Activated CD4-positive, alpha-beta T cell treated with anti-CD3 and anti-CD28 coated beads for 48 hours (primary cell): Measurements from ENCODE around the gene C2CD2.

Experiments
- DNase-seq: peaks from one replicate; pipeline ENCODE4 v3.0.0-alpha.2; 2020

The C2CD2 gene

DNA sequence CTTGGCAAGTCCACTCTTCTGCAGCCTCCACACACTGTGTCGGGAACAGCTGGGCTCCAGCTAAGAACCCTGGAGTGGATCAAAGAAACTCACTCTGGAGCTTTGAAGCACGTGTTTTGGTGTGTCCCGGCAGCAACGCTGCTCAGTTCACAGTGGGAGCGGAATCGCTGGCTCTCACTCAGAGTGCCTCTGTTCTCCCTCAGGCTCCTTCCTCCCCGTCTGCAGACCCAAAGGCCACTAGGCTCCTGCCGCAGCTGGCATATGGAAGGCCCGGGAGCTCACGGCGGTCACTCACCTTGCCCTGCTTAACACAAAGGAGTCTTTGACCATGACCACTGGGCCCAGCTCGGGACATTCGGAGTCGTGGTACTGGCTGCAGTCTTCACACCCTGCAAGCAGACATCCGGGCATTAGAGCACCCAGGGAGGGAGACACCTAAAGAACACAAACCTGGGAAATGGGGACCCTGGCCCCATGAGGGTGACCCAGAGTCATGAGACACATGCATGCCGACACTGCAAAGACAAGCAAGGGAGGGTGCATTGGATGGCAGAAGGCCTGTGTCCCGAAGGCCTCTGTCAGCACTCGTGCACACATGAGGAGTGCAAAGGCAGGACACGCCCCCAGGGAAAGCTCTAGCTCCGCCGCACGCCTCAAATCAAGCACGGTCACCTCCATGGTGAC lies 94.4 kb downstream of the C2CD2 start:
- DNase-seq: no peak

GRCh38 chr21:41858466-41859296 lies 95.1 kb downstream of the C2CD2 start:
- no peak for DNase-seq

DNA sequence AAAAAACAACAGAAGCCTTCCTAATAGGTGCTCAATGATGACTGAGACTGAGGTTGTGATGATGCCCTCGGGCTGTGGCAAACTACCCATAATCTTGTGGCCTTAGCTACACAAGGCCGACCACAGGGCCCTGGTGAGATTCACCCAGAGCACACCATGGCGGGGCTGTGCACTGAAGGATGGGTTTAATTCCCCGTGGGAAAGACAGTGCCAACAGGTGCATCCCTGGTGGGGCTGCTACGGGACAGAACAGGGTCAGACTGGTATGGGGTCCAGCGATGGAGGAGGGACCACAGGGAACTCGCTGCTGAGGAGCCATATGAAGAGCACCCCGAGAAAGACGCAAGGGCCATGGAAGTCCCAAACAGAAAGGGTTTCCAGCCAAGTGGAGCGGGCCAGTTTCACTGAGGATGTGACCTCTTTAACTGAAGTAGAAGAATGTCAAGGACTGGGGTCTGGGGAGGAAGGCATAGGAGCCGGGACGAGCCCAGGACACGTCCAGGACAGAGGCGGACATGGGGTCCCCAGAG lies 96.0 kb downstream of the C2CD2 start:
- no peak for DNase-seq

DNA sequence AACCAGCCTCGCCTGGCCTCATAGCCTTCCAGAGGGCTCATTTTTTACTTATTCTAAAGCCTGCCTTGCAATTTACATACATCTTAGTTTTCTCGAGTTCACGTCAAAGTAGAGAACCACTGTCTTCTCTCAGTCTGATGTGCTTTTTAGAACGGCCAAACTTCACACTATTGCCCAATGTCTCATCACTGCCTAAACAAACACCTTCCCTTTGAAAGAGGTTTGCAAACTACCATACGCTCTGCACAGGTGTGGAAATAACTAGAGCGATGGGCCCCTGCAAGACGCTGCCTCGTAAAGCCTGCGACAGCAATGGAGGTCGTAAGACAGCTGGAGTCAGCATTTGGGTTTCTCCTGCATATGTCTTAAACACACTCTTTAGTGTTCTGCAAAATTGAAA lies 97.2 kb downstream of the C2CD2 start:
- no peak for DNase-seq

DNA sequence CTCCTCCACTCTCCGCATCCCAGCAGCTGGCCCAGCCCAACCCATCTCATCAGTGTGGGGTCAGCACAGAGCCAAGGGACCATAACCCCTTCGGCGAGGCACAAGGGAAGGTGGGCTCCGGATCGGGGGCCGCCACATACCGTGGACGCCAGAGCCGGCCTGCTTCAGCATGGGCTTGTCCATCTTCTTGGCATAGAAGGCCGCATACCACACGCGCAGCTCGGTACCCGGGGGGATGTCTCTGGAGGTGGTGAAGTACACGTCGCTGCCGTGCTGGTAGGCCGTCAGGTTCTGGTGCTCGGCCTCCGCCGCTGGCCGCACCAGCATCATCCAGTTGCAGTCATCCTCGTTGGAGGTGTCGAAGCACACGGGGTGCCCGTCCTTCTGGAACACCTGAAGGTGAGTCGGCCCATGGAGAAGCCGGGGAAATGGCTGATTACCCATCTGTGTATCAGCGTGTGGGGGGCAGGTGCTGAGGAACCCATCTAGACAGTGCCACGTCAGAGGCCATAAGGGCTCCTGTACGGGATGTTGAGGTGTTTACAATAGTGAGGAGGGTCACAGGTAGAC lies 99.3 kb downstream of the C2CD2 start:
- DNase-seq: no peak

GRCh38 chr21:41852929-41853320 lies 100.9 kb downstream of the C2CD2 start:
- DNase-seq: no peak

DNA sequence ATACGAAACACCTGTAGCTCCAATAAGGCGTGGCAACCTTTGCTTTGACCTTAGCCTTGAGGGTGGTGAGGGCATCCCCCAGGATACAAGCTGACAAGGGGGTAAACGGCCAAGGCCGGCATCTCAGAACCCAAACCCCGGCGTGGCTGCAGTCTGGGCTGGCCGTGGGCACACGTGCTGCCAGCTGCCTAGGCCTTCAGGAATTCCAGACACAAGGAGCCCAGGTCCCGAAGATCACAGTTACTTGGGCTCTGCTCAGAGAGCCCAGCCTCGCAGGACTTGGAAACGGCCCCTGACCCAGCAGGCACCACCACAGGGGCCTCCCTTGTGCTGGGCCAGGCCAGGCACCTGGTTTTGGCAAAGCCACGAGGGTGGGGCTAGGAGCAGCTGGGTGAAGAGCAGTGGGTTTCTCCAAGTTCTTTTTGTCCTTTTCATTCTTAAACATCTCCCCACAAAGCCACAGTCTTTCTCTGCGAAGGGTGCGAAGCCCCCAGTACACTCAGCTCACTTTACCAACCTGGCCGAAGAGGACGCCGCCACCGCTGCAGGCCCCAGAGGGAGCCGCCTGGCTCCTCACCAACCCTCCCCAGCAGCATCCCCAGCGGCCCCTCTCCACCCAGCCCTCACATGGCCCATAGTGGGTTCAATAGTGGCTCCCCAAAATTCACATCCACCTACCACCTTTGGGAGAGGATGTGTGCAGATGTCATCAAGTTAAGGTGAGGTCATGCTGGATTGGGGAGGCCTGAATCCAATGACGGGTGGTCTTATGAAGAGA lies 101.5 kb downstream of the C2CD2 start:
- DNase-seq: no peak

DNA sequence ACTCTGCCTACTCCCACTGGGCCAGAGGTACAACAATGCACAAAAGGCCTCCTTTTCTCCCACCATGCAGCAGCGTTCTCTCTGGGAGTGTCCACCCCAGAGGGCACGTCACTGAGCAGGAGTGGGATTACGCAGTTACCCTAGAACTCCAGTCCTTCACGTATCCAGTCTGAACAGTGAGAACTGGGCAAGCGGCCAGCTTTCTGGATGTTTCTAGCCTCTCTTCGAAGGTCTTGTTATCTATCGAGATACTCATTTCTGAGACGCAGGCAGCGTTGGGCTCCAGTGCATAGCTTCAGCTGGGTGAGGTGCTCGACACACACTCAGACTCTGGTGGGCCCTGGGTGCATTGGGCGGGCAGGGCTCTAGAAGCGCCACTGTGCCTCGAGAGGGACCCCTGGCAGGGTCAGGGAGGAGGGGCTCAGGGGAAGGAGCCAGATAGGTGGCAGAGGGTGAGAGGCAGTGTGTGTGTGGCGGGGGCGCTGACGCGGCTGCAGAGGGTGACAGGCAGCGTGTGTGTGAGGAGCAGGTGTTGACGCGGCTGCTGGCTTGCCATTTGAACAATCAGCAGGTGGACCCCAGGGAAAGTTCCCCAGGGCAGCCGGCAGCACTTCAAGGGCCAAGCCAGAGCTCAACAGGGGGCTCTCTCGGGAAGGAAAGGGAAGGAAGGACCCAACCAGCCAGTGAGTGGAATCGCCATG lies 102.6 kb downstream of the C2CD2 start:
- DNase-seq: no peak

DNA sequence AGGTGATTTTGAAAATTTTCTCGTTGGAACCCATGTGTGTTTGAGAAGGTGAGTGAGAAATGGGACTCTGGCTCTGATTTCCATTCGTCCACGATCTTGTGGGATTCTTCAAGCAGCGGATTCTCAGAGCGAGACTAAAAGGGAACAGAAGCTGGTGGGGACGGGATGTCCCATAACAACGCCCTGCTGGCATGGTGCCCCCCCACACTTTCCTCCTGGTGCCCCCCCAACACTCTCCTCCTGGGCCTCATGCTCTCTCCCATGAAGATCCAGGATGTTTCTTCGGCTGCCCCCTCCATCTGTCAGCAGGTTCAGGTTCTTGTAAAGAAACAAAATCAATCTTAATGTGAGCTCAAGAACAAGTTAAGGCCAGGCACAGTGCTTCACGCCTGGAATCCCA lies 103.7 kb downstream of the C2CD2 start:
- no peak for DNase-seq

DNA sequence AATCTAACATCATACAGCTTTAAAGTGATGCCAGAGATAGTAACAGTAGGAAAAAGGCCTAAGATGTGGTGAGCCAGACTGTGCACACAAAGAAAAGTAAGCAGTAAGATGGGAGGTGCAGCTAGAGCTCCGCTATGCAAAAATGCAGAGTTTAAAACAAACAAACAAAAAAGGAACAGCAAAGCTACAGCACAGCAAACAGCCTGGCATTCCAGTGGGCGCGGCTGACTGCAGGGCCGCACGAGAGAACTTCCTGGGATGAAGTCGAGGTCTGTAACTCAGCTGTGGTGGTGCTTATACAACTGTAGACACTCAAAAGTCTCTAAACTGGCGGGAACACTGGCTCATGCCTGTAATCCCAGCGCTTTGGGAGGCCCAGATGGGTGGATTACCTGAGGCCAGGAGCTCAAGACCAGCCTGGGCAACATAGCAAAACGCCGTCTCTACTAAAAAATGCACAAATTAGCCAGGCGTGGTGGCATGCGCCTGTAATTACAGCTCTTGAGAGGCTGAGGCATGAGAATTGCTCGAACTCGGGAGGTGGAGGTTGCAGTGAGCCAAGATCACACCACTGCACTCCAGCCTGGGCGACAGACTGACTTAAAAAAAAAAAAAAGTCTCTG lies 104.7 kb downstream of the C2CD2 start:
- no peak for DNase-seq

DNA sequence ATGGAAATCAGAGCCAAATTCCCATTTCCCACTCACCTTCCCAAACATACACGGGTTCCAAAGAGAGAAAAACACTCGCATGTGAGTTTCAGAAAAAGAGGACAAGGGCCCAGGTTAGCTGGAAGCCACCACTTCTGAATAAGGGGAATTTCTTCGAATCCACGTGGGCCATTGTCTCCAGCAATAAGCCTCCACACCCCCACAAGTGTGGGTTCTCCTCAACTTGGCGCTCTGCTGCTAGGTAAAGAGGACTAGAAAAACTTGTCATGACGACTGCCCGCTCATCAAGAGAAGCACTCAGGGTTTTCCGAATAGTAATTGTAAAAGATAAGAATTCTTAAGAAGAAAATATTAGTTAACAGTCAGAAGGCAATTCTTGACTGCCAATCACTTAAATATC lies 105.3 kb downstream of the C2CD2 start:
- no peak for DNase-seq

GRCh38 chr21:41847066-41847804 lies 106.6 kb downstream of the C2CD2 start:
- no peak for DNase-seq

GRCh38 chr21:41846536-41846935 lies 107.3 kb downstream of the C2CD2 start:
- DNase-seq: no peak

GRCh38 chr21:41846033-41846317 lies 107.8 kb downstream of the C2CD2 start:
- no peak for DNase-seq

- DNase-seq: no peak
Measured at GRCh38 chr21:41845310-41846032, 108.3 kb downstream of the C2CD2 start.

DNA sequence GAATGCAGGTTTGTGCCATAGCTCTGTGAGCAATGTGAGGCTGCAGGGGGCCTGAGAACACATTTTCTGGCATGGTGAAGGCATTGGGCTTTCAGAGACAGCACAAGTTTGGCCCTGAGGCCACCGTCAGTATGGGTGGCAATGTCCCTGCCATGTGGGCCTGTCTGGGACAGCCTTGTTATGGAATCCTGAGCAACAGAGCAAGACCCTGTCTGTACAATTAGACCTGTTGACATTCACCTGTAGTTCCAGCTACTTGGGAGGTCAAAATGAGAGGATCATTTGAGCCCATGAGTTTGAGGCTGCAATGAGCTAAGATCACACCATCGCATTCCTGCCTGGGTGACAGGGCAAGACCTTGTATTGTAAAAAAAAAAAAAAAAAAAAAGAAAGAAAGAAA lies 110.2 kb downstream of the C2CD2 start:
- DNase-seq: no peak

DNA sequence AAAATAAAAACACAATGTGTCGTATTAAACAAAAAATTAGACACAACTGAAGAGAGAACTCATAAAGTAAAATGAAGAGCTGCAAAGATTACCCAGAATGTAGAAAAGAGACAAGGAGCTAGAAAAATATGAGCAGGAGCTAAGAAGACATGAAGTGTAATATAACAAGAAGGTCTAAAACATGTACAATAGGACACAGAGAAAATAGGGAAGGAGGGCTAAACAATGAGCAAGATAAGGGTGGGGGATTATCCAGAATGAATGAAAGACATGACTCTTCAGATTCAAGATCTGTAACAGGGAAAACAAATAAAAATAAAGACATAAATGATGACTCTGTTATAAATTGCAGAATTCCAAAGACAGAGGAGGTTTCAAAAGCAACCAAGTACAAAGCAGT lies 112.9 kb downstream of the C2CD2 start:
- no peak for DNase-seq

DNA sequence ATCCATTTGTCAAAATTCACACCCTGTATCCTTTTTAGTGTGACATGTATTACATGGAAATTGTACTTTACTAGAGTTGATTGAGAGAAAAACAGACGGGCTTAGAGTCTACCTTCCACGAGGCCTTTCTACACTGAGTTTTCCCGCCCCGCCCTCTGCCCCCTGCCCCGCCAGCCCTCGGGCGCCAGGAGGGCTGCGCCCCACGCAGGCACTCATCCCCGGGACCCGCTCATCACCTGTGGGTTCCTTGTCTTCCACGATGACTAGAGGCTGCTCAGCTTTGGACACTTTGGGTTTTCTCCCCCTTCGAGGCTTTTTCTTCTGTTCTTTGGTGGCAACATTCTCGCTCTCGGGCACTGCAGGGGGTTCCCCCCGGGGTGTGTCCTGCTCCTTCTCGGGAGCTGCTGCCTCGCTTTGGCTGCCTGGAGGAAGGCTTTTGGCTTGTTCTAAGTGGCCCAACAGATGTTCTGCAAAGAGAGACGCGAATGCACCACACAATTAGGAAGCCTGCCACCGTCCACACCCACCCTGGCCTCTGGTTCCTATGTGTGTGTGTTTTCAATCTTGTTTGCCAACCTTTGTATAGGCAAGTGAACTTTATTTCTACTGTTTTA lies 114.3 kb downstream of the C2CD2 start:
- no peak for DNase-seq

- DNase-seq: no peak
Measured at GRCh38 chr21:41837756-41838297, 116.0 kb downstream of the C2CD2 start.
